ENCODE measurements around the gene GOLPH3L.
"Not testable (repeated sequence)": the region's sequence is repeated elsewhere in the genome, so short reads cannot be mapped to it uniquely, and the experiment has no call there.

GOLPH3L gene

DNA sequence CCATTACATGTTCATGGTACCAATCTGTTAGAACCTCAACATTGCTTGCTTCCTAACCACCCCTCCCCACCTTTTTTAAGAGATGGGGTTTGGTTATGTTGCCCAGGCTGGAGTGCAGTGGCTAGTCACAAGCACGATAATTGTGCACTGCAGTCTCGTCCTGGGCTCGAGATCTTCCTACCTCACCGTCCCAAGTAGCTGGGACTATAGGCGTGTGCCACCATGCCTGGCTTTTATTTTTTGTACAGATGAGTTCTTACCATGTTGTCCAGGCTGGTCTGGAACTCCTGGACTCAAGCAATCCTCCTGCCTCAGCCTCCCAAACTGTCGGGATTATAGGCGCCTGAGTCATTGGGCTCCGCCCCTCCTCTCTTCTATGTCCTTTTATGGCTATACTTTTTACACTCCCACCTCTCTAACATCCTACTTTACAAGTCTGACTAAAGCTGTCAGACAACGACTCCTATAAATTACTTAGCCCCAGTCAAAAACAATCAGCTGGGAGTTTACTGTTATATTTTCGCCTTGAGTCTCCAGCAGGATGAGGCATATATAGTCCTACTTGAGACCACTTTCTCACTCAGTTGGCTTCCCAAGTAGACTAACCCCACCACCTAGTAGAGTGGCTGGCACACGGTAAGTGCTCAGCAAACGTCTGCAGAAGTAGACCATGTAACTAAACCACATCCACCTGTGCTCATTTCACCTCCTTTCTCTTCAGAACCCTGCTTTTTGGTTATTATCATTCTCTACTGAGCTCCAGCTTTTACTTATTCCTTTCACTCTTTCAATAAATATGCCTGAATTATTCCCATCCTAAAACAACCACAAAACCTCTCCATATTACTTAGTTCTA lies 81.4 kb downstream of the GOLPH3L start:
- no peak for DNase-seq (ENCODE audit: low read depth in 2 of 2)

DNA sequence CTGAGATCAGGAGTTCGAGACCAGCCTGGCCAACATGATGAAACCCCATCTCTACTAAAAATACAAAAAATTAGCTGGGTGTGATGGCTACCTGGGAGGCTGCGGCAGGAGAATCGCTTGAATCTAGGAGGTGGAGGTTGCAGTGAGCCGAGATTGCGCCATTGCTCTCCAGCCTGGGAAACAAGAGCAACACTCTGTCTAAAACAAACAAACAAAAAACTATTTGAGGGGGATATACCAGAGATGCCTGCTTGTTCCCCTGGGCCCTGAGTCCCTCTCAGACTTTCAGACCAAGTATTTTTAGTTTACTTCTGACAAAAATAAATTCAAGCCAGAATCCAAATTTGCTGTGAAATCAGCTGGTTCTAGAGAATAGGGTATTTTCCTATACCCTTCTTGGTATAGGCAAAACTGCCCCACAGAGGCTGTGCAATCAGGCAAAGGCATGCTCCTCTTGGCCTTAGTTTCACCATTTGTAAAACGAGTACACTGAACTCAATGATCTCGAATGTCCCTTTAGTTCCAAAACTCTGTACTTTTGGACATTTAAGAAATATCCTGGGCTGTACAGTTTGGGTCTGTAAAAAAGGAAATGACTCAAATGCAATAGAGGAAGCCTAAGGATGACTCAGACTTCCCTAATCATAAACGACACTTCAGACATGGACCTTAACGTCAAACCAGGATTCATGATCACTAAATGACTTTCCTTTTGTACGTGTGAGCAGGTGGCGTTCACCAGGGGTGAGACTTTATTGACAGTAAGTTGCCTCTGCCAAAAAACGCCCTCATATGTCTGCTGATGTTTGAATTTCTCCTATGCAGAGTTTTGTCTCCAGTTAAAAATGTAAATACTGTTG lies 83.7 kb downstream of the GOLPH3L start:
- DNase-seq (ENCODE audit: low read depth in 2 of 2) = peak in 1 of 2 donors; percentile 42

DNA sequence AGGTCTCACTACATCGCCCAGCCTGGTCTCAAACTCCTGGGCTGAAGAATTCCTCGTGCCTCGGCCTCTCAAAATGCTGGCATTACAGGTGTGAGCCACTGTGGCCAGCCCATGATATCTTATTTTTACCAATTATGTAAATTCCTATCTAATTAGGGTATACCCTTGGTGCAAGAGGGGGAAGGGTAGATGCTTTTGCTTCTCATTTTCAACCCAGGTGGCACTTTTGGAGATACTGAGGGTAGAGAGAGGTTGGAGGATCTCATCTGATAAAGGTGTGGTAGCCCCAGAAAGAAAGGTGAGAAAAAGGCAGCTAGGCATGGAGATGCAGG lies 85.0 kb downstream of the GOLPH3L start:
- DNase-seq (ENCODE audit: low read depth in 2 of 2) = no peak

DNA sequence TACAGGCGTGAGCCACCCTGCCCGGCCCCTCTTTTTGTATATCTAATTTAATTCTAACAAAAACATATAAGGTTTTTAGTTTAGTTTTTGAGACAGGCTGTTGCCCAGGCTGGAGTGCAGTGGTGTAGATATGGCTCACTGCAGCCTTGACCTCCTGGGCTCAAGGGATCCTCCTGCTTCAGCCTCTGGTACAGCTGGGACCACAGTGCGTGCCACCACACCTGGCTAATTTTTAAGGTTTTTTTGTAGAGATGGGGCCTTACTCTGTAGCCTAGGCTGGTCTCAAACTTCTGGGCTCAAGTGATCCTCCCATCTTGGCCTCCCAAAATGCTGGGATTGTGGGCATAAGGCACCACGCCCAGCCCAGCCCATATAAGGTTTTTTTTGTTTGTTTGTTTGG lies 86.4 kb downstream of the GOLPH3L start:
- DNase-seq (ENCODE audit: low read depth in 2 of 2) = no peak

DNA sequence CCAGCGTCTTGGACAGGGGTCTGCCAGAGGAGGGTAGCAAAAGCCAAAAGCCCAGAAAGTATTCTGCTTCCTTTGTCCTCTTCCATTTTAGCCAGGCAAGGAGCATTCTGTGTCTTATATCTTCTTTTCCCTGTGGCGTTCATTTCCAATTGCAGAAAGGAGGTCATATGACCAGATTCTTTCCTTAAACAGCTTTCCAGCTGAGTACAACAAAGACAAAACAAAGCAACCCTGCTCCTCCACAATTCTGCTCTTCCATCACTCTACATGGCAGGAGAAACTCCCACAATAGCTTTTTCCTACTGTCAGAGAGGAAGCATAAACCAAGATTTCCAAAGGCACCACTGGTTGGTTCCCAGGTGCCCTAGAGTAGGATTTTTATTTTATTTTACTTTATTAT lies 87.2 kb downstream of the GOLPH3L start:
- no peak for DNase-seq (ENCODE audit: low read depth in 2 of 2)

DNA sequence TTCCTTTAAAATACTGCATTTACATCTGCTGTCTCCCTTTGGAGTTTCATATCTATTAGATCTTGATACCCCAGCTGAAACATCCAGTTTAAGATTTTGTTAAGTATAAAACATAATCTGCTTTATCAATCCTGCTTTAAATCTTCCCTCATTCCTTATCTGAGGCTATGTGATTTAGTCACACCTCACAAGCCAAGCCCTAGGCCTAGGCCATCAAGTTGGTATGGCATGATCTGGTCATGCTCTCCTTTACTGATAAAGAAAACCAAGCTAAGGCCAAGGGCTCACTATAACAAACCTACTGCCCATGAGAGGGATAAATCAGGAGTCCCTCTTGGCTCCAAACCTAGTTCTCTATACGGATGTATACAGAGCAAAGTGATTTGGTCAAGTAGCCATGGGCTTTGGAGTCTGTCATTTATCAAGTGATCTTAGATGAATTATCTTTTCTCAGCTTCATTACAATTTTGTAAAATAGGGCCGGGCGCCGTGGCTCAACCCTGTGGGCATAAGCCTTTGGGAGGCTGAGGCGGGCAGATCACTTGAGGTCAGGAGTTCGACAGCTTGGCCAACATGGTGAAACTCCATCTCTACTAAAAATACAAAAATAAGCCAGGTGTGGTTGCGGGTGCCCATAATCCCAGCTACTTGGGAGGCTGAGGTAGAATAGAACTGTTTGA lies 90.4 kb downstream of the GOLPH3L start:
- no peak for DNase-seq (ENCODE audit: low read depth in 2 of 2)

DNA sequence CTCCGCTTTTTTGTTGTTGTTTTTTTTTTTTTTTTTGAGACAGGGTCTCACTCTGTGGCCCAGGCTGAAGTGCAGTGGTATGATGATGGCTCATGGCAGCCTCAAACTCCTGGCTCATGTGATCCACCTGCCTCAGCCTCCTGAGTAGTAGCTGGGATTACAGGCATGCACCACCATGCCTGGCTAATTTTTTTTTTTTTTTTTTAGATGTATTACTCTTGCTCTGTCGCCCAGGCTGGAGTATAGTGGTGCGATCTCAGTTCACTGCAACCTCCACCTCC lies 91.6 kb downstream of the GOLPH3L start:
- DNase-seq (ENCODE audit: low read depth in 2 of 2) = not testable (repeated sequence)

DNA sequence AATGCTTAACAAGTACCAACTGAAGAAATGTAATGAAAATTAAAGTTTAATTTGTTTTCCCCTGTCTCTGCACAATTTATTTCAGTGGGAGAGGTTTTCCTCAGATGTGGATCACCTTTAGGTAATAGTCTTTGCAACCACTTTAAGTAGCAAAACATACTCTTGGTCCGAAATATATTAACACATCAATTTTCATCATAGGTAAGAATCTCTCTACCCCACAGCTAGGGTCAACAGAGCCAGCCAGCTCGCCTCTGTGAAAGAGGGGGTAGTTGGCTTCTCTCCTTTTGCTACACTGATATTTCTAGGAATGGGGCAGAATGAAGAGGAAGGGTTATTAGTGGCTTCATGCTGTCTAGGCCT lies 92.7 kb downstream of the GOLPH3L start:
- DNase-seq (ENCODE audit: low read depth in 2 of 2) = no peak

DNA sequence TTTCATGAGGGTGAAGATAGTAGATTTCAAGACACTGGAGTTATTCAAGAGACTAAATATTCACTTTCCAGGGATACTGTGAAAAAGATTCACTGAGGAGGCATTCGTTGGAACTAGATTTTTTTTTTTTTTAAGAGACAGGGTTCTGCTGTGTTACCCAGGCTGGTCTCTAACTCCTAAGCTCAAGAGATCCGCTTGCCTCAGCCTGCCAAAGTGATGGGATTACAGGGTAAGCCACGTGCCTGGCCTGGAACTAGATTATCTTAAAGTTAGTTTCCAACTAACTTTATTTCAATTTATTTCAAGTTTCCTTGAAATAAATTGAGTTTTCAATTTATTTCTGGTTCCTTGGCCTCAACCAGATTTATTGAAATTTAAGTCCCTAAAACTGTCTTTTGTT lies 93.2 kb downstream of the GOLPH3L start:
- no peak for DNase-seq (ENCODE audit: low read depth in 2 of 2)

DNA sequence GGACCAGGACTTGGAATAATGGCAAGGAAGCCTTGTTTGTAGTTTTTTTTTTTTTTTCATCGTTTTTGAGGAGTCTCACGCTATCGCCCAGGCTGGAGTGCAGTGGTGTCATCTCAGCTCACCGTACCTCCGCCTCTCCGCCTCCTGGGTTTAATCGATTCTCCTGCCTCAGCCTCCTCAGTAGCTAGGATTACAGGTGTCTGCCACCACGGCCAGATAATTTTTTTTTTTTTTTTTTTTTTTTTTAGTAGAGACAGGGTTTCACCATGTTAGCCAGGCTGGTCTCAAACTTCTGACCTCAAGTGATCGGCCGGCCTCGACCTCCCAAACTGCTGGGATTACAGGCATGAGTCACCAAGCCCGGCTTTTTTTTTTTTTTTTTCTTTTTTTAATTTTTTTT lies 94.6 kb downstream of the GOLPH3L start:
- not testable (repeated sequence) for DNase-seq (ENCODE audit: low read depth in 2 of 2)

DNA sequence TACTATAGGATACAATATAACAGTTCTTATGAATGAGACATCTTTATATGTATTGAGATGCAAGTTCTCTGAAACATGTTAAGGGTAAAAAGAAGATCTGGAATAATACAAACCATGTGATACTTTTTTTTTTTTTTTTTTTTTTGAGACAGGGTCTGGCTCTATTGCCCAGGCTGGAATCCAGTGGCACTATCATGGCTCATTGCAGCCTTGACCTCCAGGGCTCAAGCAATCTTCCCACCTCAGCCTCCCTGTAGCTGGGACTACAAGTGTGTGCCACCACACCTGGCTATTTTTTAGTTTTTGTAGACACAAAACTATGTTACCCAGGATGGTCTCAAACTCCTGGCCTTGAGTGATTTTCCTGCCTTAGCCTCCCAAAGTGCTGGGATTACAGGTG lies 95.4 kb downstream of the GOLPH3L start:
- no peak for DNase-seq (ENCODE audit: low read depth in 2 of 2)

DNA sequence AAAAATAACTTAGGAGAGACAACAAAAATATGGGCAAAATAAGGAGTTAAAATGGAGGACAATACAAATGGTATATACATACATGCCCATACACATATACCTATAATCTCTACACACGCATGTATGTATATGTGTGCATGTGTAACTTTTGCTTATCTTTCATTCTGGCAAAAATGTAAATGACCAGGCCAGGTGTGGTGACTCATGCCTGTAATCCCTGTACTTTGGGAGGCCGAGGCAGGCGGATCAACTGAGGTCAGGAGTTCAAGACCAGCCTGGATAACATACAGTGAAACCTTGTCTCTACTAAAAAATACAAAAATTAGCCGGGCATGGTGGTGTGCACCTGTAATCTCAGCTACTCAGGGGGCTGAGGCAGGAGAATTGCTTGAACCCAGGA lies 98.6 kb downstream of the GOLPH3L start:
- not testable (repeated sequence) for DNase-seq (ENCODE audit: low read depth in 2 of 2)

DNA sequence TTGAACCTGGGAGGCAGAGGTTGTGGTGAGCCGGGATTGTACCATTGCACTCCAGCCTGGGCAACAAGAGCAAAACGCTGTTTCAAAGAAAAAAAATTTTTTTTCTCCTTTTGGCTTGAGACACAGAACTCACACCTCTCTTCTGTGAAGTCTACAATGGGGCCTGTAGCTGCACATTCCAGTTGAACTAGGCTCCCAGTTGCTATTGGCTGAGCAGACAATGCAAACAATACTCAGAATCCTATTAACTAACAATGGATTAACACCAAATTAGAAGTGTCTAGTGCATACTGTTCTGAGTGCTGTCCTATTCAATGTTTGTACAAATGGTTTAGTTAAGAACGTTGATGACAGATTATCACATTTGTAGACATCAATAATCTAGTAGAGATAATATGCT lies 100.0 kb downstream of the GOLPH3L start:
- DNase-seq (ENCODE audit: low read depth in 2 of 2) = no peak

Measured in stimulated activated CD4-positive, alpha-beta T cell treated with anti-CD3 and anti-CD28 coated beads, Interleukin-1b, Interleukin-23, amount 100 ng/mL, for 4 hours (primary cell).